ENCODE measurements around the gene TBC1D9B. TPM values are rescaled to one million over a fixed set of nuclear protein-coding genes. Genes with fewer than 3 reads are reported as not detected.

TBC1D9B gene
- total and polyA plus RNA-seq, 9 of the 15 experiments (the other 6 are each of a cell fraction or from before 2014, with no cell fraction given) = 2.9 to 59.1 (median 33.5) TPM

- TF ChIP-seq REST (IDR thresholded peaks at IDR 0.05; ENCODE audit: borderline replicate concordance) = no peak
- TF ChIP-seq REST (CRISPR knock-in tag; IDR thresholded peaks at IDR 0.05; ENCODE audit: low read depth) = no peak
Observed at GRCh38 chr5:179874136-179874535, 33.6 kb downstream of the TBC1D9B start (continued).

All from K562 (cell line).